ENCODE data around the gene KLRK1.
"Not testable (repeated sequence)": the region's sequence is repeated elsewhere in the genome, so short reads cannot be mapped to it uniquely, and the experiment has no call there.

The KLRK1 gene

GRCh38 chr12:10362828-10363657 lies 26.8 kb downstream of the KLRK1 start:
- DNase-seq (ENCODE audit: low spot score): peak; percentile 33

- peak; percentile 12 for DNase-seq (ENCODE audit: low spot score)
Observed at GRCh38 chr12:10362325-10362724, 27.5 kb downstream of the KLRK1 start.

- DNase-seq (ENCODE audit: low spot score): no peak
Observed at GRCh38 chr12:10361622-10362021, 28.2 kb downstream of the KLRK1 start.

- peak; percentile 45 for DNase-seq (ENCODE audit: low spot score)
Observed at GRCh38 chr12:10361084-10361483, 28.8 kb downstream of the KLRK1 start.

- DNase-seq (ENCODE audit: low spot score): no peak
Observed at GRCh38 chr12:10358969-10359368, 30.9 kb downstream of the KLRK1 start.

- no peak for DNase-seq (ENCODE audit: low spot score)
Observed at GRCh38 chr12:10358131-10358530, 31.7 kb downstream of the KLRK1 start.

- no peak for DNase-seq (ENCODE audit: low spot score)
Observed at GRCh38 chr12:10354502-10354901, 35.3 kb downstream of the KLRK1 start.

- no peak for DNase-seq (ENCODE audit: low spot score)
Observed at GRCh38 chr12:10354071-10354470, 35.8 kb downstream of the KLRK1 start.

- not testable (repeated sequence) for DNase-seq (ENCODE audit: low spot score)
Observed at GRCh38 chr12:10351457-10351856, 38.4 kb downstream of the KLRK1 start.

- peak; percentile 67 for DNase-seq (ENCODE audit: low spot score)
Observed at GRCh38 chr12:10341892-10342509, 47.8 kb downstream of the KLRK1 start.

- DNase-seq (ENCODE audit: low spot score): not testable (repeated sequence)
Observed at GRCh38 chr12:10340946-10341345, 48.9 kb downstream of the KLRK1 start.

GRCh38 chr12:10339053-10339840 lies 50.6 kb downstream of the KLRK1 start:
- peak; percentile 12 for DNase-seq (ENCODE audit: low spot score)

- not testable (repeated sequence) for DNase-seq (ENCODE audit: low spot score)
Observed at GRCh38 chr12:10338470-10338869, 51.4 kb downstream of the KLRK1 start.

- DNase-seq (ENCODE audit: low spot score): not testable (repeated sequence)
Observed at GRCh38 chr12:10336196-10336595, 53.6 kb downstream of the KLRK1 start.

GRCh38 chr12:10331642-10332239 lies 58.1 kb downstream of the KLRK1 start:
- peak; percentile 69 for DNase-seq (ENCODE audit: low spot score)

- not testable (repeated sequence) for DNase-seq (ENCODE audit: low spot score)
Observed at GRCh38 chr12:10328691-10329090, 61.1 kb downstream of the KLRK1 start.

All from NAMALWA (cell line).